HepG2 (cell line): Measurements from ENCODE around the gene PAPOLA. TPM values are rescaled to one million over a fixed set of nuclear protein-coding genes. Genes with fewer than 3 reads are reported as not detected.

ENCODE experiments used
- KDM3A ChIP-seq: IDR thresholded peaks from 2 replicates; pipeline ENCODE4 v1.6.1; 2018; ENCODE audit warnings: low read depth, missing compliant biosample characterization
- MEF2D ChIP-seq: sonication (generic); formaldehyde crosslinking; IDR thresholded peaks from 2 replicates; pipeline ENCODE4 v1.5.1; 2020; ENCODE audit warnings: mild to moderate bottlenecking, missing genetic modification reagents
- NCOR1 ChIP-seq: fragments of 200-600 bp; sonication (generic); IDR thresholded peaks from 2 replicates; pipeline ENCODE4 v1.7.0; 2017; ENCODE audit warnings: antibody characterized with exemption, low read length, borderline replicate concordance
- RFX5 ChIP-seq: IDR thresholded peaks from 2 replicates; pipeline ENCODE4 v1.6.1; 2011; ENCODE audit warnings: low read depth, low read length, improper control_type of control experiment
- ZNF331 ChIP-seq: sonication (generic); formaldehyde crosslinking; IDR thresholded peaks from 2 replicates; pipeline ENCODE4 v1.4.0; 2020; ENCODE audit warnings: missing genetic modification reagents
- ZNF501 ChIP-seq: sonication (generic); formaldehyde crosslinking; IDR thresholded peaks from 2 replicates; pipeline ENCODE4 v1.5.1; 2020; ENCODE audit warnings: mild to moderate bottlenecking, moderate library complexity, missing genetic modification reagents
- ZNF543 ChIP-seq: sonication (generic); formaldehyde crosslinking; IDR thresholded peaks from 2 replicates; pipeline ENCODE4 v1.4.0; 2020; ENCODE audit warnings: mild to moderate bottlenecking, missing genetic modification reagents
- ZNF556 ChIP-seq: sonication (generic); formaldehyde crosslinking; IDR thresholded peaks from 2 replicates; pipeline ENCODE4 v1.4.0; 2020; ENCODE audit warnings: mild to moderate bottlenecking, missing genetic modification reagents, borderline replicate concordance
- ZNF781 ChIP-seq: sonication (generic); formaldehyde crosslinking; IDR thresholded peaks from 2 replicates; pipeline ENCODE4 v1.5.1; 2020; ENCODE audit warnings: borderline replicate concordance, mild to moderate bottlenecking, missing genetic modification reagents; ENCODE audit errors: not compliant biosample characterization
- ZNF839 ChIP-seq: sonication (generic); formaldehyde crosslinking; IDR thresholded peaks from 2 replicates; pipeline ENCODE4 v1.4.0; 2020; ENCODE audit warnings: missing genetic modification reagents, mild to moderate bottlenecking, borderline replicate concordance
- polyA plus RNA-seq, 8 experiments: library from polyadenylated mRNA; depleted of rRNA in 3 of 8; stranded (reverse) in 7 of 8; unstranded in 1 of 8; fragments of >200 nt; fragmentation: Illumina TruSeq in 4 of 8; extraction: Trizol in 4 of 8; gene quantifications; 2 replicates each; pipeline versions ENCODE4 v1.2.1 to v1.2.3, GENCODE V29; 2011 to 2016; ENCODE audit warnings: low read depth in 4 of 8, missing spikeins in 1 of 8, mixed read lengths in 1 of 8; ENCODE audit not compliant: insufficient read depth in 1 of 8
- total RNA-seq, 5 experiments: library from RNA; depleted of rRNA; stranded (reverse); fragments of >200 nt; fragmentation: Illumina TruSeq; extraction: Trizol; gene quantifications; 2 replicates each; pipeline ENCODE4 v1.2.3, GENCODE V29; 2016; ENCODE audit warnings: low read depth in 1 of 5
- TF ChIP-seq, protein P1 (sequence below): sonication (generic); formaldehyde crosslinking; IDR thresholded peaks from 2 replicates; pipeline ENCODE4 v1.8.0; 2022; ENCODE audit warnings: missing genetic modification reagents, mild to moderate bottlenecking, moderate library complexity, borderline replicate concordance
- TF ChIP-seq, protein P2 (sequence below): sonication (generic); formaldehyde crosslinking; IDR thresholded peaks from 2 replicates; pipeline ENCODE4 v1.4.0; 2020; ENCODE audit warnings: low read depth, missing genetic modification reagents
- TF ChIP-seq, protein P3 (sequence below): sonication (generic); formaldehyde crosslinking; IDR thresholded peaks from 2 replicates; pipeline ENCODE4 v1.4.0; 2020; ENCODE audit warnings: missing genetic modification reagents, borderline replicate concordance
- TF ChIP-seq, protein P4 (sequence below): sonication (generic); formaldehyde crosslinking; IDR thresholded peaks from 2 replicates; pipeline ENCODE4 v1.4.0; 2020; ENCODE audit warnings: missing genetic modification reagents

The PAPOLA gene
- total and polyA plus RNA-seq, 2 of the 13 experiments (the other 11 are each of a cell fraction or from before 2014, with no cell fraction given): 103 to 151 TPM

DNA sequence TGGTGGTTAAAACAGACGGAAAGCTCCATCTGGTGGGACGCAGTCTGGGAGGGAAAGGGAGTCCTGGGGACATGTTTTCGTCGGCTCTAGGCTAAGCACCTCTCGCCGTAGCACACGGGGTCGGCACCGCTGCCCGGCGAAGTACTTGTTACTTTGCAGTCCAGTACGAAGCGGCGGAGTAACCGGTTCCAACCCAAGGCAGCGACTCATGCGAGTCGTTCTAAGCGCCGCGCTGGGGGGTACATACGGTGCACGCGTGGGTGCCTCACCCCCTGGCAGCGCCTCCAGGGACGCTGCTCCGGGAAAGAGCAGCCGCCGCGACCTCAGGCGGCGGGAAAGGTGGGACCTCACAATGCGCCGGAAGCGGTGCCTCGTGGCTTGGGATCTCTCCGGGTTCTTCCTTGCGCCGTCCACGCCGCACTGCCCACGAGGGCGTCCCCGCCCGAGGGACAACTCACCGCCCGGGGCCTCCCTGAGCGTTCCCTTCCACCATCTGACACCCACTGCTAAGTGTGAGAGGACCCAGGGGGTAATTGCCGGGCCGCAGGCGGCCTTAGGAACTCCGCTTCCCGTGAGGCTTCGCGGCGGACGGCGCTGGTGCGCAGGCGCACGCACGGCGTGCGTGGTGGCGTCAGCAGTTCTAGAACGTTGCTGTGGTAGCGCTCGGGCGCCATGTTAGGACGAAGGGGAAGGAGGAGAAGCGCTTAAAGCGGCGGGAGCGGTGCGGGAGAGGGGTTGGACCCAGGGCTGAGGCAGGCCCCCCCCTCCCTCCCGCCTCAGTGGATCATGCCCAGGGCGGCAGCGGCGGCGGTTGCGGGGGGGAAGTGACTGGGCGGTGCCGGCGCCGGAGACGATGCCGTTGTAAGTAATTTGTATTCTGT, at the start of gene PAPOLA (continued):
- TF ChIP-seq, protein P1, sequence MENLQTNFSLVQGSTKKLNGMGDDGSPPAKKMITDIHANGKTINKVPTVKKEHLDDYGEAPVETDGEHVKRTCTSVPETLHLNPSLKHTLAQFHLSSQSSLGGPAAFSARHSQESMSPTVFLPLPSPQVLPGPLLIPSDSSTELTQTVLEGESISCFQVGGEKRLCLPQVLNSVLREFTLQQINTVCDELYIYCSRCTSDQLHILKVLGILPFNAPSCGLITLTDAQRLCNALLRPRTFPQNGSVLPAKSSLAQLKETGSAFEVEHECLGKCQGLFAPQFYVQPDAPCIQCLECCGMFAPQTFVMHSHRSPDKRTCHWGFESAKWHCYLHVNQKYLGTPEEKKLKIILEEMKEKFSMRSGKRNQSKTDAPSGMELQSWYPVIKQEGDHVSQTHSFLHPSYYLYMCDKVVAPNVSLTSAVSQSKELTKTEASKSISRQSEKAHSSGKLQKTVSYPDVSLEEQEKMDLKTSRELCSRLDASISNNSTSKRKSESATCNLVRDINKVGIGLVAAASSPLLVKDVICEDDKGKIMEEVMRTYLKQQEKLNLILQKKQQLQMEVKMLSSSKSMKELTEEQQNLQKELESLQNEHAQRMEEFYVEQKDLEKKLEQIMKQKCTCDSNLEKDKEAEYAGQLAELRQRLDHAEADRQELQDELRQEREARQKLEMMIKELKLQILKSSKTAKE (CRISPR knock-in tag): no peak; the same call in 1 of the 2 replicates
- TF ChIP-seq KDM3A (CRISPR knock-in tag): peak; percentile 58; the same call in 1 of the 2 replicates
- TF ChIP-seq NCOR1: no peak
- TF ChIP-seq ZNF839: no peak
- TF ChIP-seq ZNF781 (CRISPR knock-in tag): peak; percentile 54
- TF ChIP-seq ZNF331 (CRISPR knock-in tag): 0 out of 2 replicates have a peak, but pooled peaks have one; percentile 13
- TF ChIP-seq, protein P2, sequence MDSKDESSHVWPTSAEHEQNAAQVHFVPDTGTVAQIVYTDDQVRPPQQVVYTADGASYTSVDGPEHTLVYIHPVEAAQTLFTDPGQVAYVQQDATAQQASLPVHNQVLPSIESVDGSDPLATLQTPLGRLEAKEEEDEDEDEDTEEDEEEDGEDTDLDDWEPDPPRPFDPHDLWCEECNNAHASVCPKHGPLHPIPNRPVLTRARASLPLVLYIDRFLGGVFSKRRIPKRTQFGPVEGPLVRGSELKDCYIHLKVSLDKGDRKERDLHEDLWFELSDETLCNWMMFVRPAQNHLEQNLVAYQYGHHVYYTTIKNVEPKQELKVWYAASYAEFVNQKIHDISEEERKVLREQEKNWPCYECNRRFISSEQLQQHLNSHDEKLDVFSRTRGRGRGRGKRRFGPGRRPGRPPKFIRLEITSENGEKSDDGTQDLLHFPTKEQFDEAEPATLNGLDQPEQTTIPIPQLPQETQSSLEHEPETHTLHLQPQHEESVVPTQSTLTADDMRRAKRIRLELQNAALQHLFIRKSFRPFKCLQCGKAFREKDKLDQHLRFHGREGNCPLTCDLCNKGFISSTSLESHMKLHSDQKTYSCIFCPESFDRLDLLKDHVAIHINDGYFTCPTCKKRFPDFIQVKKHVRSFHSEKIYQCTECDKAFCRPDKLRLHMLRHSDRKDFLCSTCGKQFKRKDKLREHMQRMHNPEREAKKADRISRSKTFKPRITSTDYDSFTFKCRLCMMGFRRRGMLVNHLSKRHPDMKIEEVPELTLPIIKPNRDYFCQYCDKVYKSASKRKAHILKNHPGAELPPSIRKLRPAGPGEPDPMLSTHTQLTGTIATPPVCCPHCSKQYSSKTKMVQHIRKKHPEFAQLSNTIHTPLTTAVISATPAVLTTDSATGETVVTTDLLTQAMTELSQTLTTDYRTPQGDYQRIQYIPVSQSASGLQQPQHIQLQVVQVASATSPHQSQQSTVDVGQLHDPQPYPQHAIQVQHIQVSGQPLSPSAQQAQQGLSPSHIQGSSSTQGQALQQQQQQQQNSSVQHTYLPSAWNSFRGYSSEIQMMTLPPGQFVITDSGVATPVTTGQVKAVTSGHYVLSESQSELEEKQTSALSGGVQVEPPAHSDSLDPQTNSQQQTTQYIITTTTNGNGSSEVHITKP: peak; percentile 76
- TF ChIP-seq ZNF501 (CRISPR knock-in tag): peak; percentile 69
- peak; percentile 86; the same call in 1 of the 2 replicates for TF ChIP-seq MEF2D (CRISPR knock-in tag)
- TF ChIP-seq, protein P3, sequence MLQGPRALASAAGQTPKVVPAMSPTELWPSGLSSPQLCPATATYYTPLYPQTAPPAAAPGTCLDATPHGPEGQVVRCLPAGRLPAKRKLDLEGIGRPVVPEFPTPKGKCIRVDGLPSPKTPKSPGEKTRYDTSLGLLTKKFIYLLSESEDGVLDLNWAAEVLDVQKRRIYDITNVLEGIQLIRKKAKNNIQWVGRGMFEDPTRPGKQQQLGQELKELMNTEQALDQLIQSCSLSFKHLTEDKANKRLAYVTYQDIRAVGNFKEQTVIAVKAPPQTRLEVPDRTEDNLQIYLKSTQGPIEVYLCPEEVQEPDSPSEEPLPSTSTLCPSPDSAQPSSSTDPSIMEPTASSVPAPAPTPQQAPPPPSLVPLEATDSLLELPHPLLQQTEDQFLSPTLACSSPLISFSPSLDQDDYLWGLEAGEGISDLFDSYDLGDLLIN: no peak
- TF ChIP-seq ZNF543 (CRISPR knock-in tag): 0 out of 2 replicates have a peak, but pooled peaks have one; percentile 39
- TF ChIP-seq RFX5: no peak; the same call in 1 of the 2 replicates
- peak; percentile 23; the same call in 1 of the 2 replicates for TF ChIP-seq ZNF556 (CRISPR knock-in tag)
- TF ChIP-seq, protein P4, sequence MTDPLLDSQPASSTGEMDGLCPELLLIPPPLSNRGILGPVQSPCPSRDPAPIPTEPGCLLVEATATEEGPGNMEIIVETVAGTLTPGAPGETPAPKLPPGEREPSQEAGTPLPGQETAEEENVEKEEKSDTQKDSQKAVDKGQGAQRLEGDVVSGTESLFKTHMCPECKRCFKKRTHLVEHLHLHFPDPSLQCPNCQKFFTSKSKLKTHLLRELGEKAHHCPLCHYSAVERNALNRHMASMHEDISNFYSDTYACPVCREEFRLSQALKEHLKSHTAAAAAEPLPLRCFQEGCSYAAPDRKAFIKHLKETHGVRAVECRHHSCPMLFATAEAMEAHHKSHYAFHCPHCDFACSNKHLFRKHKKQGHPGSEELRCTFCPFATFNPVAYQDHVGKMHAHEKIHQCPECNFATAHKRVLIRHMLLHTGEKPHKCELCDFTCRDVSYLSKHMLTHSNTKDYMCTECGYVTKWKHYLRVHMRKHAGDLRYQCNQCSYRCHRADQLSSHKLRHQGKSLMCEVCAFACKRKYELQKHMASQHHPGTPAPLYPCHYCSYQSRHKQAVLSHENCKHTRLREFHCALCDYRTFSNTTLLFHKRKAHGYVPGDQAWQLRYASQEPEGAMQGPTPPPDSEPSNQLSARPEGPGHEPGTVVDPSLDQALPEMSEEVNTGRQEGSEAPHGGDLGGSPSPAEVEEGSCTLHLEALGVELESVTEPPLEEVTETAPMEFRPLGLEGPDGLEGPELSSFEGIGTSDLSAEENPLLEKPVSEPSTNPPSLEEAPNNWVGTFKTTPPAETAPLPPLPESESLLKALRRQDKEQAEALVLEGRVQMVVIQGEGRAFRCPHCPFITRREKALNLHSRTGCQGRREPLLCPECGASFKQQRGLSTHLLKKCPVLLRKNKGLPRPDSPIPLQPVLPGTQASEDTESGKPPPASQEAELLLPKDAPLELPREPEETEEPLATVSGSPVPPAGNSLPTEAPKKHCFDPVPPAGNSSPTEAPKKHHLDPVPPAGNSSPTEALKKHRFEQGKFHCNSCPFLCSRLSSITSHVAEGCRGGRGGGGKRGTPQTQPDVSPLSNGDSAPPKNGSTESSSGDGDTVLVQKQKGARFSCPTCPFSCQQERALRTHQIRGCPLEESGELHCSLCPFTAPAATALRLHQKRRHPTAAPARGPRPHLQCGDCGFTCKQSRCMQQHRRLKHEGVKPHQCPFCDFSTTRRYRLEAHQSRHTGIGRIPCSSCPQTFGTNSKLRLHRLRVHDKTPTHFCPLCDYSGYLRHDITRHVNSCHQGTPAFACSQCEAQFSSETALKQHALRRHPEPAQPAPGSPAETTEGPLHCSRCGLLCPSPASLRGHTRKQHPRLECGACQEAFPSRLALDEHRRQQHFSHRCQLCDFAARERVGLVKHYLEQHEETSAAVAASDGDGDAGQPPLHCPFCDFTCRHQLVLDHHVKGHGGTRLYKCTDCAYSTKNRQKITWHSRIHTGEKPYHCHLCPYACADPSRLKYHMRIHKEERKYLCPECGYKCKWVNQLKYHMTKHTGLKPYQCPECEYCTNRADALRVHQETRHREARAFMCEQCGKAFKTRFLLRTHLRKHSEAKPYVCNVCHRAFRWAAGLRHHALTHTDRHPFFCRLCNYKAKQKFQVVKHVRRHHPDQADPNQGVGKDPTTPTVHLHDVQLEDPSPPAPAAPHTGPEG (CRISPR knock-in tag): 0 out of 2 replicates have a peak, but pooled peaks have one; percentile 70
